C4-2B (cell line): ENCODE data around the gene SLAMF9.

Experiments
- ZFX ChIP-seq: fragments of 450-650 bp; IDR thresholded peaks from 2 replicates; pipeline ENCODE4 v1.6.1; 2017
- TF ChIP-seq, protein P1 (sequence below): fragments of 450-650 bp; conservative IDR thresholded peaks from 2 replicates; pipeline ENCODE4 v1.5.1; 2017; ENCODE audit warnings: mild to moderate bottlenecking

- TF ChIP-seq, protein P1, sequence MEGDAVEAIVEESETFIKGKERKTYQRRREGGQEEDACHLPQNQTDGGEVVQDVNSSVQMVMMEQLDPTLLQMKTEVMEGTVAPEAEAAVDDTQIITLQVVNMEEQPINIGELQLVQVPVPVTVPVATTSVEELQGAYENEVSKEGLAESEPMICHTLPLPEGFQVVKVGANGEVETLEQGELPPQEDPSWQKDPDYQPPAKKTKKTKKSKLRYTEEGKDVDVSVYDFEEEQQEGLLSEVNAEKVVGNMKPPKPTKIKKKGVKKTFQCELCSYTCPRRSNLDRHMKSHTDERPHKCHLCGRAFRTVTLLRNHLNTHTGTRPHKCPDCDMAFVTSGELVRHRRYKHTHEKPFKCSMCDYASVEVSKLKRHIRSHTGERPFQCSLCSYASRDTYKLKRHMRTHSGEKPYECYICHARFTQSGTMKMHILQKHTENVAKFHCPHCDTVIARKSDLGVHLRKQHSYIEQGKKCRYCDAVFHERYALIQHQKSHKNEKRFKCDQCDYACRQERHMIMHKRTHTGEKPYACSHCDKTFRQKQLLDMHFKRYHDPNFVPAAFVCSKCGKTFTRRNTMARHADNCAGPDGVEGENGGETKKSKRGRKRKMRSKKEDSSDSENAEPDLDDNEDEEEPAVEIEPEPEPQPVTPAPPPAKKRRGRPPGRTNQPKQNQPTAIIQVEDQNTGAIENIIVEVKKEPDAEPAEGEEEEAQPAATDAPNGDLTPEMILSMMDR, result no peak
- TF ChIP-seq ZFX, result no peak
Measured at GRCh38 chr1:159927849-159928431, 26.1 kb downstream of the SLAMF9 start.
